ENCODE results near the gene XXYLT1.
A peak's percentile ranks its signal among the peaks of the same experiment; 100 is the strongest.

The XXYLT1 gene

DNA sequence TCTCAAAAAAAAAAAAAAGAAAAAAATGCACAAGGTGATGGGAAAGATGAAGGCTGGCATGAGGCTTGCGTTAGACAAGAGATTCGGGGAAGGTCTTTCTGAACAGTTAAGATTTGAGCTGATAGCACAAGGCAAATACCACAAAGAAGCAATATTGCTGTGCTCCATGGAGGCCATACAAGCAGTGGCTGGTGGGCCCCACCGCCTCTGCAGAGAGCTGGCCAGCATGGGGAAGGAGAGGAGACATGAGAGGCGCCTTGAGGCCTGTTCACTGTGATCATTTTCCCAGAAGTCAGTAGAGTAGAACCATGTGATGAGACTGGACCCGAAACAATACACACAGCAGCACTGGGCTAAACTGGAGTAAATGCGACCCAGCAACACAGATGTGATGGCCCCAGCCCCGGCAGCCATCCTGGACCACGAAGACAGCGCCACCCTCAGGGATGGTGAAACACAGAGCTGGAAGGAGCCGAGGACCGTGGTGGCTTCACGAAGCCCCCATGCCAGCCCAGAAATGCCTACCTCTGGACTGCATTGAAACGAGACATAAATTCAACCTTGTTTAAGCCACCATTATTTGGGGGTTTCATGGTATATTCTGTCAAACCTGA, 5.5 kb downstream of the XXYLT1 start:
- DNase-seq: no peak

DNA sequence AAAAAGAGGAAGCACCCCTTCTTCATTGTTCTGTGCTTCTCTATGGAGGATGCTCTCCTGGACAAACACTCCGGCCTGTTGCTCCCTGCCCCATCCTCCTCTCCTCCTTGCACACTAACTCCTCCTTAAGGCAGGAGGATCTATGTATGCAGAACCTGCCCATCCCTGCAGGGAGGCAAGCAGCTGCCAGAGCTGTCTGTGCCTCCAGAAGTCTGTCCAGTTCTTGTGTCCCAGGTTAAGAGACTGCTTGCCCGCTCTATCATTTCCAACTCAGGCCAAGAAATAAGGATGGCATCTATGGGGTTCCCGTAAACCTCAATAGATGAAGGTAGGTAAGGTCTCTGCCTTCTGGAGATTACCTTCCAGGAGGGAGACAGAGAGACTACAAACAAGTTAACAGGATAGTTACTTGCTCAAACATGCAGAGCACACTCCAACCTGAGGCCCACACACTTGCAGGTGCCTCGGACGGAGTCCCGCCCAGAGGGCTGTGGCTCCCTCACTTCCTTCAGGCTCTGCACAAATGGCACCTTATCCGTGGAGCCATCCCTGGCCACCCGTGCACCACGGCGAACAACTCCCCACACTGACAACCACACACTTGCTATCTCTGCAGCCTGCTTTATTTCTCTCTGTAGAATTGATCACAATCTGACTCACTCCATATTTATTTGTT, 6.9 kb downstream of the XXYLT1 start:
- DNase-seq: no peak

GRCh38 chr3:195263193-195263924, 7.6 kb downstream of the XXYLT1 start:
- no peak for DNase-seq

- no peak for DNase-seq
Observed at GRCh38 chr3:195261925-195262324, 9.0 kb downstream of the XXYLT1 start.

GRCh38 chr3:195260280-195260905, 10.6 kb downstream of the XXYLT1 start:
- DNase-seq: no peak

DNA sequence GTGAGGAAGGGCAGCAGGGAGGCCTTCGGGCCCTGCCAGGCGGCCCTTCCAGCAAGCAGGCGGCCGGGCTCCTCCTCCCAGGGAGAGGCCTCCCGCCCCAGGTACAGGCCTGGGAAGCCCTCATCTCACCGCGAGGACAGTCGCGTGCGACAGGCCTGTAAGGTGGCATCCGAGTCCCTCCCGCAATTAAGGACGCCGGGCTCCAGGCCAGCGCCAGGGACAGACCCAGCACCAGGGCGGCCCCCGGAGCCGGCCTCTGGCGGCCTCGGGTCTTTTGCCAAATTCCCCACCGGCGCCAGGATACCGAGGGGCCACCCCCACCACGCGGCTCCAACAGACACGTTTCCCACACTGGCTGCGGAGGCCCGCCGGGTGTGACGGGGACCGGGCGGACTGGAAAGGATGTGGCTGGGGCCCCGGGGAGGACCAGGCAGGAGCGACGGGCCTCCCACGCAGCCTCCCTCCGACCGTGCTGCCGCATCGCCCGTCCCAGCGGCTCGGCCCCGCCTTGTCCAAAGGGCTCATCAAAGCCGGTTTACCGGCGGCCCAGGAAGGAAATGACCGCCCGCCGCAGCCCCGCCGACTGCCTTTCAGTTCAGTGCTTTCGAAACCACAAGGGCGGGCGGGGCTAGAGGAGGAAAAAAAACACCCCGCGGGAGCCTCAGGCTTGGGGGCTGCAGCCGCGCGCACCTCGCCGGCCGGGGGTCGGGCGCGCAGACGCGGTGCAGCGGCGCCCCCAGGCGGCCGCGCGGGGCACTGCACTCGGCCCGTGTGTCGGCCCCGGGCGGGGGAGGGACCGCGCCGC, 11.3 kb downstream of the XXYLT1 start:
- peak; percentile 69 for DNase-seq

GRCh38 chr3:195259154-195259474, 11.8 kb downstream of the XXYLT1 start:
- DNase-seq: no peak

DNA sequence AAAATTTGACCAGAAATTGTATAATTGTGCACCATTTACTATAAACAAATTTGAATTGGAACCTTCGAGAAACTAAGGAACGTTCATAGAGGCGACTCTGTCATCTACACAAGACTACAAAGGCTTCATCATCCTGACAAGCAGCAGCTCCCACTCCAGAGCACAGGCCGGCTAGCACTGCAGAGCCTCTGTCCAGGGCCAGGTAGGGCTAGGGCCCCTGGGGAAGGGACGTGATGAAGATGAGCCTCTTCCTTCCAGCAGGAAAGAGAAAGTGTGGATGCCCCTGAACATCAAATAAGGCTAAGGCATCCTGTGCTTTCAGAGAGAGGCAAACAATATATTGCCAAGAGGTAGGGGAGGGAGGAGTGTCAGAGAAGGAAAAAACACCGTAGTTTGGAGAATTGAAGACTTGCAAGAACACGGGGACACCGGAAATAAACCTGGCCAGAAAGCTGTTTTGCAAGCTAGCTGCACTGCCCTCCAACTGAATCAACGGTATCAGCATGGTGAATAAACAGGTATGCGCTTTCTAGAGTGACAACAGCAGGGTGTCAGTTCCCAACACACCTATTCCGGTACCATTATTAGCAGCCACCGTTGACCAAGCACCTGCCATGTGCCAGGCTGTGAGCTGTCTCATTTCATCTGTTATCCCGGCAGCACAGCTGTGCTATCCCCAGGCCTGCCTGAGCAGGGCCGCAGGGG, 12.4 kb downstream of the XXYLT1 start:
- DNase-seq: no peak

- DNase-seq: no peak
Observed at GRCh38 chr3:195257454-195258448, 13.2 kb downstream of the XXYLT1 start.

- DNase-seq: no peak
Observed at GRCh38 chr3:195256639-195257453, 14.1 kb downstream of the XXYLT1 start.

- DNase-seq: no peak
Observed at GRCh38 chr3:195255571-195256501, 15.1 kb downstream of the XXYLT1 start.

- DNase-seq: no peak
Observed at GRCh38 chr3:195255176-195255500, 15.8 kb downstream of the XXYLT1 start.

DNA sequence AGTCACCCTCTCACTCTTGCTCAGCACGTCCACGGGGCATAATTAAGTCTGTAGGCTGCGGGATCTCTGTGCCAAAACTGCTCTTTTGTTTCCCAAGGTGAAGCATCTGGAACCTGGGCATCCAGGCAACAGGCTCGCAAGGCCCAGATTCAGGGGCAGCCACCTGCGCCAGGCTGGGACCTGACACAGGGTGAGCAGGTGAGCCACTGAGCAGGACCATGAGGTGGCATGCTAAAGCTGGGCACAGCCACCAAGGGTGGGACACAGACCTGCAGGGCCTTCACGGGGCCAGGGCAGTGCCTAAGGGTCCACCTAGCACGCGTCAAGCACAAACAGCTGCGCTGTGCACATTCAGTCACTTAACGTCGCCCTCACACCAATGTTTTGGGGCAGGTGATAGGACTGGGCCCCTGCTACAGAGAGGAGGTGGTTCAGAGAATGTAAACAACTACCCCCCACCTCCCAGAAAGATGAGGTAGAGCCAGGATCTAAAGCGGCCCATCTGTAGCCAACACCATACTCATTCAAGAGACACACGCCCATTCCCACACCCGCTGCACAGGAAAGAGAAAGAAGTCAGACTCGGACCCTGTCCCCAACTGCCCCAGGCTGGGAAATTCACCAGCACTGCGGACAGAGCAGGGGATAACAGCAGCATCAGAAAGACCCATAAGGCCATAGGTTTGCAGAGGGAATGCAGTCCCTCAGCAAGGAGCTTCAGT, 16.3 kb downstream of the XXYLT1 start:
- no peak for DNase-seq

DNA sequence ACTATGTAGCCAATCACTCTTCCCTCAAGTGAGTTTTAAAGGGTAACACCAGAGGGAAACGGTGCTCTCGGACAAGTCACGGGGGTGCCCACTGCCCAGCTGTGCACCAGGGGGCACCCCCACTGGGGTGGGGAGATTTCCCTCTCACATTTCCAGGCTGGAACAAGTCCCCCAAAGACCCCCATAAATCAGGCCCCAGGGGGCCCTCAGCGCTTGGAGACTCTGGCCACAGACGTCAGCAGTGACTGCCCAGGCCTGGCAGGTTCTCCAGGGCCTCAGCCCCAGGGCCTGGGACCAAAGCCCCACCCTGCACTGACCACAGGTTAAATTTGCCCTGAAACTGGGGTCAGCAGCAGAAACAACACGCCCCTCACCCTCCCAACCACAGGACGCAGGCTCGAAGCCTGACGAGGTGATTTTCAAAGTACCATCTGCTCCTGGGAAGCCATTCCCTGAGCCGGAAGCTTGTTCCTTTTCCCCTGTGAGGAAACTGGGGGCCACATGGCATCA, 17.0 kb downstream of the XXYLT1 start:
- no peak for DNase-seq

DNA sequence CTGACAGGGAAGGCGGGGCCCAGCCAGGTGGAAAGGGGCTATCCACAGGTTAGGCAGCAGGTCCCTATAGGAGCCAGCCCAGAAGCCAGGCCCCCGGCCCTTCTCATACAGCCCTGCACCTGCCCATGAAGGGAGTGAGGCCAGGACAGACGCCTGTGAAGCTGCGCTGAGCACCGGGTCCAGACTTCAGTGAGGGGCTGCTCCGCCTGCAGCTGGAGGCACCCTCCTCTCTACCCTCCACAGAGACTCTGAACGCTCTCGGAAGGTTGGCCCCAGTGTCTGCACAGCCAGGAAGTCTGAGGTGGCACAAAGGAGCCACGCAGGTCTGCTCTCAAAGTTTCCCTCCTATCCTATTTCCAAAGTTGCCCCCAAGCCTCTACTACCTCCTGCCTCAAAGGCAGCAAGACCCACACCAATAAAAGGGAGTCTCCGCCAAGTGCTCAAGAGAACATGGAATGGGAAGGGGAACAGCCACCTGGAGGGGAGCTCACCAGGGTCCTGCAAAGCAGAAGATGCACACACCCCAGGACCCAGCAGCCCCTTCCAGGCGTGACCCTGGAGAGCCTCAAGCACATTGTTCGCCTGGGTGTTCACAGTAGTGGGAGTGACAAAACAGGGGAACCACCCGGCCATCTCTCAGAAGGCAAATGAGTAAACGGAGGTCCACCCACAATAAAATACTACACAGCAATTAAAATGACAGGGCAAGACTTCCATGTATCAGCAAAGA, 19.5 kb downstream of the XXYLT1 start:
- DNase-seq: no peak

GRCh38 chr3:195250473-195251251, 20.3 kb downstream of the XXYLT1 start:
- DNase-seq: no peak
